CD4-positive, alpha-beta T cell treated with Interleukin-10 for 1 hour (primary cell): Measurements from ENCODE around the gene NGEF.
"Not testable (repeated sequence)": the region's sequence is repeated elsewhere in the genome, so short reads cannot be mapped to it uniquely, and the experiment has no call there.

Source experiments
- DNase-seq: peaks from one replicate; pipeline ENCODE4 v3.0.0-alpha.2; 2020

Gene NGEF

DNA sequence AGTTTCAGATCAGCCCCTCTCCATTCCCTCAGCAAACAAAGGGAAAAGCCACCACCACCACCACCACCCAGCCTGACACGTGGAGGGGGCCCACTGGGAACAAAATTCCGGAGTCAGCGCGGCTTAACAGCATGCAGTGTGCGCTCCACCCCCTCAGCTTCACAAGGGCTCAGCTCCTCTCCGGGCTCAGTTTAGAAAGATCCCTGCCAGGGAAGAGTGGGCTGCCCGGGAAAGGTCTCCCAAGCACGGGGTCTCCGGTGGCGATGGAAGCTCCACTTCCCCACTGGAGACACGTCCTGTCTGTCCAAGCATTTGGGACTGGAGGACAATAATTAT lies 87.3 kb downstream of the NGEF start:
- no peak for DNase-seq

DNA sequence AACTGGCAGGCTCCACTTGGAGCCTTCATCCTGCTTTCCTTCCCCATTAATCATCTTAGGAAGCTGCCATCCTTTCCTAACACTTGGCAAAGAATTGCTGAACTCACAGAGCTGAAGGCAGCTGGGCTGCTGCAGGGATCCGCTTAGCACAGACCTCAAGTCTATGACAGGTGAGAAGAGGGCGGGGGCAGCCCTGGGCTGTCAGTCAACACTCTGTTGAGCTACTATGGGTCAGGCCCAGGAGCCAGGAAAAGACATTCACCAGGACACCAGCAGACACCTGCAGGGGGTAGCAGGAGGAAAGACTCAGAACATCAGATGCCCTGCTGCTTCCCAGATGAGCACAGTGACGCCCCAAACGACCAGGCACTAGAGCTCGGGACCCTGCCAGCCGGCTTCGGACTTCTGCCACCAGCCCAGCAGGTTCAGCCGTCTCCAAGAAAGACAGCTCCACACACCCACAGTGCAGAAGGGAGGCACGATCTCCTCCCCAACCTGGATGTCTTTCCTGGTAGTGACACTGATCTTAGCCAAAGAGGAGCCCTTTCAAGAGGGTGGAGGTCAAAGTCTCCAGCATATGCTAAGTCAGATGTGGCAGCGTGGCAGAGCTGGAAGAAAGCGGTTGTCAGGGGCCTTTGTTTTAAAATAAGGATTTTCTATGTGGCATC lies 87.8 kb downstream of the NGEF start:
- DNase-seq = no peak

DNA sequence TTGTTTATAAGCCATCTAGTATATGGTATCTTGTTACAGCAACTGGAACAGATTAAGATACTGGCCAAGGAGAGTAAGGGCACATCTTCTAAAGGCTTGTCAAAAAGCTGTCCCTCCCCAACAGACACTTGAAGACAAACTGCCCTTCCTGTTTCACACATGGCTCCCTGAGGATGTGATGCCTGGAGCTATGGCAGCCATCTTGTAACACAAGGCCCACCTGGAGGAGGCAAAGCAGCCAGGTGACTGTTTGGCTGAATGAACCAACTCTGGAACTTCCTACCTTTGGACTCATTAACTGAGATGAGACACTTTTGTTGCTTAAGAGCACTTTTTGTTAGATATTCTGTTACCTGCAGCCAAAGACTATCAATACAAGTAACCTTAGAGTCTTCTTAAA lies 88.6 kb downstream of the NGEF start:
- DNase-seq = no peak

DNA sequence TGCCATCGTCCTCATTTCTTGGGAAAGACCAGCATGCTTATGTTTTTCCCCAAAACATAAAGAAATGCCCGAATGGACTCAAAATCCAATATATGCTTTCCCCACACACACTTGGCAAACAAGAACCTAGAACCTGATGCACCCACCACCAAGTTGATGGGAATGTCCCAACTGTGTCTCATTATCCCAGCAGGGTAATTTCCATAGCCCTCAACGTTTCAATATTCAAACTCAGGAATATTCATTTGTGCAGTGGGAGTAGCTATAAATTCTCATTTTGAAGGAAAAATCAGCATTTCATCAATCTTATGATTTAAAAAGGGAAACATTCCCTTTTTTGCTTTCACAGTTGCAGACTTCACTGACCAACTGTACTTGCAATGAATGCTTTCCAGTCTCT lies 92.3 kb downstream of the NGEF start:
- no peak for DNase-seq

DNA sequence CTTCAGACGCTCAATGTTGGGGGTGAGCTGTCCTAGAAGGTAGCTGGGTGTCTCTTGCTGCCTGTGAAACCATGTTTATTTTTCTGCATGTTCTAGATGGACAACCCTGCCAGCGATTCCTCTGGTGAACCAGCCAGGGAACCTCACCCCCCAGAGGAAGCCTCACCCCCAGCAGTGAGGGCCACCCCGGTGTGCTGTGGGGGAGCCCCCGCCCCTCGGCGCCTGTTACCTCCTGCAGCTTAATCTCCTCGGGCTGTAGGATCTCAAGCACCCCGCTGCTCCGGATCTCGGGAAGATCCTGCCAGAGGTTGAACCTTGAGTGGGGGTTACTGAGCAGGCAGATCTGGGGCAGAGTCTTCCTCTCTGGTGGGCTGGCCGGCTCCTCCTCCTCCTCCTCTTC lies 93.0 kb downstream of the NGEF start:
- DNase-seq = no peak

DNA sequence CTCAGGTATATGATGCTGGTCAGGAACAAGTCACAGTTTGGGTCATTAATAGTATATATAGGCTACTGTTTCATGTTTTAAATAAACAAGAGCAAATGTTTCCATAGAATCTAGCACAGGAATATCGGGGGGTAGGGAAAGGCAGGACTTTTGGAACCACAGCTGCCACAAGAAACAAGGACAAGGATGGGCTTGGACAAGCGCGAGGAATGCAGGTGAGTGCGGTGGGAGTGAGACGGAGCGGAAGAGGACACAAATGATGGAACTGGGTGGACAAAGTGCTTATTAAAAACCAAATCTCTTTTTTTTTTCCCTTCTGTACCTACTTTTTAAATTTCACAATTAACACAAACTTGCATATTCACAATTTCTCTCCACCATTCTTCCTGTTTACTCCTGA lies 93.9 kb downstream of the NGEF start:
- DNase-seq = no peak

DNA sequence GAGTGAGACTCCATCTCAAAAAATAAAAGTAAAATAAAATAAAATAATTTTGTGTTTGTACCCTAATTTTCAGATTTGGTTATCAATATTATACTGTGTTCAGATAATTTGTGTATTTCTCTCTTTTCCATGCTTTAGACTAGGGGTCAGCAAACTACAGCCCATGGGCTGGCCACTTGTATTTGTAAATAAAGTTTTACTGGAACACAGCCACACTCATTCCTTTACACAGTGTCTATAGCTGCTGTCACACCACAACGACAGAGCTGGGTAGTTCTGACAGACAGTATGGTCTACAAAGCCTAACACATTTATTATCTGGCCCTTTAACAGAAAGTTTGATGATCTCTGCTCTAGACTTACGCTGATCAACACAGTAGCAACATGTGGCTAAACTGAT lies 99.2 kb downstream of the NGEF start:
- DNase-seq = no peak

DNA sequence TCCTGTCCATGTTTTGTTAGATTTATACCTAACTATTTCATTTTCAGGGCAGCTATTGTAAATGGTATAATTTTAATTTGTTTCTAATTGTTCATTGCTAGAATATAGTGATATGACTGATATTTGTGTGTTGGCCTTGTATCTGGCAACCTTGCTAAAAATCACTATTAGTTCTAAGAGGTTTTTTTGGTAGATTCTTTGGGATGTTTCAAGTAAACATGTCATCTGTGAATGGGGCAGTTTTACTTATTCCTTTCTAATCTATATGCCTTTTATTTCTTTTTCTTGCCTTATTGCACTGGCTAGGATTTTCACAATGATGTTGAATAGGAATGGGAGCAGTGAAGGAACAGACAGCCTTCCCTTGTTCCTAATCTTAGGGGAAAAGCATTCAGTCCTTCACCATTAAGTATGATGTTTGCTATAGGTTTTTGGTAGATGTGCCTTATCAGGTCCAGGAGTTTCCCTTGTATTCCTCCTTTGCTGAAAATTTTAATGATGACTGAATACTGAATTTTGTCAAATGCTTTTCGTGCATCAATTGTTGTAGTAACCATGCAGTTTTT lies 101.3 kb downstream of the NGEF start:
- DNase-seq = no peak

DNA sequence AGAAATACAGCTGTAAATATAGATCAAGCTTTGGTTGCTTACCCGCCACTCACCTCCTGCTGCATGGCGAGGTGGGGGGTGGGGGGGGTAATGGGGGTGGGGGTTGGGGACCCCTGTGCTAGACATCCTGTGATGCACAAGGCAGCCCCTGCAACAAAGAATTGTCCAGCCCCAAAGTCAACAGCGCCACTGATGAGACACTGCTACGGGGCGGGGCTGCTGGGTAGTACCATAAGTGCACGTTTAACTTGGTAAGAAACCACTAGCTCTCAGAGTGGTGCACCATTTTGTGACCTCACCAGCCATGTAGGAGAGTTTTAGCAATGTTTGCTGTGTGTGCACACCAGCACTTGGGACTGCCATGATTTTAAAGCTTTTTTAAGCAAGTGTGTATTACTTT lies 102.7 kb downstream of the NGEF start:
- no peak for DNase-seq

DNA sequence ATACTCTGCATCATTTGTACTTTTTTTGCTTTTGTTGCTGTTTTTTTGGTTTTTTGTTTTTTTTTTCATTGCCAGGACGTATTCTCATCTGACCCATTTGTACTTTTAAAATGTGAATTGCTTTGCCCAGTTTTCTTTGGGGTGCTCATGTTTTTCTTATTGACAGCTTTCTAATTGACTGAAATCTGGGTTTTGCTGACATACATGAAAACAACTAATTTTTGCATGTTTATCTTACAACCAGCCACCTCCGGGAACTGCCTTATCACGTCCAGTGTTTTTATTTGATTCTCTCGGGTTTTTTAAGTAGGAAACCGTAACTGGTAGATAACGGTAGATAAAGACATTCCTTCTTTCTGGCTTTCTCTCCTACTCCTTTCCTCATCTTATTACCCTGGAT lies 104.4 kb downstream of the NGEF start:
- no peak for DNase-seq

DNA sequence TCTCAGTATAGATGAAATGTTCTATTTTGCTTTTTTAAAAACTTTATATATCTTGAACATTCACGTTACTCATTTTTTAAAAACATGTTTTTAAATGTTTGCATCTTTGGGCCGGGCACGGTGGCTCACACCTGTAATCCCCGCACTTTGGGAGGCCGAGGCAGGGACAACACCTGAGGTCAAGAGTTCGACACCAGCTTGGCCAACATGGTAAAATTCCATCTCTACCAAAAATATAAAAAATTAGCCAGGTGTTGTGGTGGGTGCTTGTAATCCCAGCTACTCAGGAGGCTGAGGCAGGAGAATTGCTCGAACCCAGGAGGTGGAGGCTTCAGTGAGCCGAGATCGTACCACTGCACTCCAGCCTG lies 105.4 kb downstream of the NGEF start:
- DNase-seq = not testable (repeated sequence)

DNA sequence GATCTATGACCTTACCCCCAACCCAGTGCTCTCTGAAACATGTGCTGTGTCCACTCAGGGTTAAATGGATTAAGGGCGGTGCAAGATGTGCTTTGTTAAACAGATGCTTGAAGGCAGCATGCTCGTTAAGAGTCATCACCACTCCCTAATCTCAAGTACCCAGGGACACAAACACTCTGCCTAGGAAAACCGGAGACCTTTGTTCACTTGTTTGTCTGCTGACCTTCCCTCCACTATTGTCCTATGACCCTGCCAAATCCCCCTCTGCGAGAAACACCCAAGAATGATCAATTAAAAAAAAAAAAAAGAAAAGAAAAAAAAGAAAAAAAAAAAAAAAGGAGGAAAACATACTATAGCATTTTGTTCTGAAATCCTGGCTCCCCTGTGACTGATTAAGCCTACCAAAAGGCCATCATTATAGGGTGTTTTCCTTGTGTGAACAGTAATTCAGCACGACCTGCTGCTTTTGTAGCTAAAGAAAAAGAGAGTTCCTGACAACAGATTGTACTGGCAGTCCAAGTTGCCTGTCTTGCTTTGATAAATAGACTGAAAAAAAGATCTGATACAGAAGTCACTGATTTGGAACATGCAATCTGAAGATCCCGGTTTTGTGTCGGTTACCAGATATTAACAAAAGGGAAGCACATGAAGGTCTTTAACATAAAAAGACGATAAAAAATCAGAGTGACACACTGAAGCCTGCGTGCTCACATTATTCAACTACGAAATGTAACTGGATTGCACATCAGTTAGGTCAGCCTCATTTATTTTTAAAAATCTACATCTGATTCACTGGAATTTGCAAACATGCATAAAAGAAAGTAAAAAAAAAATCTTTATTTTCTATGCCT lies 106.0 kb downstream of the NGEF start:
- not testable (repeated sequence) for DNase-seq

DNA sequence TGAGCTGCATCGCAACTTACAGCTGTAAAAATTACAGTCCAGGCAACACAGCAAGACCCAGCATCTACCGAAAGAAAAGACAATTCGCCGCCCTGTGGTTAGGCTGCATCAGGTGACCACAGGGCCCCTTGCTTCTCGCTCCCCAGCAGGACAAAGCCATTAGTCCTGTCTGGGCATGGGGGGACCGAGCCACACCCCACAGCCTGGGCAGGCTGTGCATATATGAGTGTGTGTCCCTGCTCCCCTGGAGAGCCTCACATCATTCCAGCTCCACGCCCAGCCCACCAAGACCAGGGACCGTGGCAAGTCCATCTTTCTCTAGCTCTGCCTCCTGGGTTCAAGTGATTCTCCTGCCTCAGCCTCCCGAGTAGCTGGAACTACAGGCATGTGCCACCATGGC lies 109.1 kb downstream of the NGEF start:
- no peak for DNase-seq

DNA sequence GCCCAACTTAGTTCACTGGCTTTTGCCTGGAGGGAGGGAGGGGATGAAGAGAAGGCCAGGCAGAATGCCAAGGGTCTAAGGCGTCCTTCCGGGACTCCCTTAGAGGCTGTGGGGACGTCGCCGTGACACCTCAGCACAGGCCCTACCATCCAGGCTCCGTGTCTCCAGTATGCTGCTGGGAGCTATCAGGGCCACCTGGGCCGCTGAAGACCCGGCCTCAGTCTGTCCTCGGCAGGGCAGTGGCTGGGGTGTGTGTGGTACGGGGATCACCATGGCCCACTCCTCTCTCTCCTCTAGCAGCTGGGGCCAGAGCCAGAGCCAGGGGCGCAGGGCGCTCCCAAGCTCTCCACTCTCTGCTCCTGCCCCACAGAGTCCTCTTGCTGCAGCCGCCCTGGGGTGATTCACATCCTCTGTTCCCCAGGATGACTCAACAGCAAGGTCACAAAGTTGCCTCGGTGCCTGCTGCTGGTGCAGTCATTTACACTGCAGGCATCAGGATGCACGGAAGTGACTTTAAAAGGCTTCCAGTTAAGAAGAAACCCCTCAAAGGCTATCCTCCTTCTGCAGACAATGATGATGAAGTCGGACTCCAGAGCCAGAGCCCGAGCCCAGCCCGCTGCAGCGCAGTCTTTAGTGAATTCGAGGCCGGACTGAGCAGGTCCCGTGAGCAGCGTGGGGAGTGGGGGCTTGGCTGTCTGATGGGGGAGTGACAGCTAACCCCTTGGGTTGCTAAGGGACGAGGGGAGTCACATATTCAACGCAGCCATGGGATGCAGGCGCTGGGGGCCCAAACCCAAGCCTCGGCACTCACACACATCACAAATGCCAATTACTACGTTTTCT lies 111.1 kb downstream of the NGEF start:
- no peak for DNase-seq

DNA sequence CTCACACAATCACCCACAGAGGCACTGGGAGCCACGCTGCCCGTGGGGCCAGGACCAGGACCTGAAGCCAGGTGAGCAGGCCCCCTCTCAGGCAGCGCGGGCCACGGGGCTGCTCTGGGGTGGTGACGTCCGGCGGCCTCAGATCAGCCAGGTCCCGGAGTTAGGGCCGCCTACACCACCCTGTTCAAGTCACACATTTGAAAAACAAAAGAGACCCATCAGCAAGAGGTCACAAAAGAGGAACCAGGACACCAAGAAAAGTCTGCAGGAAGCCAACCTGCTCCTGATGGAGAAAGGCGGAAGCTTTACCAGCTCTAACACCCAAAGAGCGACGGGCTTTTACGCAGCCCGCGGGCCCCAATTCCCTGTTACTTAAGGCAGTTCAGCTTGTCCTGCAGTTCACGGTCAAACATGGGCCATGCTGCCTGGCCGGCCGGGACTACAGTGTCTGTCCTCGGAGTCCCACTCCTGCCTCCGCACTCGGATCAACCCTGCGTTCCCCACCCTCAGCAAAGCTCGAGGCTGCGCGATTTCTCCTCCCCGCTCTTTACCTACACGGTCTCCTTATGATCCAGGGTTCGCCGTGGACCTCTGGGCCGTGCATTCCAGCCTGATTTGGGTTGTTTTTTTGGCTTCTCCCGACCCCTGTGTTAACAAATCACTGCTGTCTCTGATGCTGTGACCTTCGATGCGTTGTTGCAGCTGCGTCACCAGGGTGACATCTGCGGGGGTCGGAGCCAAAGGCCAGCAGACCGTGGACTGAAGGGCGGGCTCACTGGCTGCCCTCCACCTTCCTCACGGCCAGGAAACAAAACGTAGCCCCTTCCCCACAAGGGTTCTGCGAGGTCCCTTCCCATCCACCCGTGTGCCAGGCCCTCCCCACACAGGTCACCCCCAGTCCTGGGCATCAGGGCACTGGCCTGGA lies 112.0 kb downstream of the NGEF start:
- no peak for DNase-seq

DNA sequence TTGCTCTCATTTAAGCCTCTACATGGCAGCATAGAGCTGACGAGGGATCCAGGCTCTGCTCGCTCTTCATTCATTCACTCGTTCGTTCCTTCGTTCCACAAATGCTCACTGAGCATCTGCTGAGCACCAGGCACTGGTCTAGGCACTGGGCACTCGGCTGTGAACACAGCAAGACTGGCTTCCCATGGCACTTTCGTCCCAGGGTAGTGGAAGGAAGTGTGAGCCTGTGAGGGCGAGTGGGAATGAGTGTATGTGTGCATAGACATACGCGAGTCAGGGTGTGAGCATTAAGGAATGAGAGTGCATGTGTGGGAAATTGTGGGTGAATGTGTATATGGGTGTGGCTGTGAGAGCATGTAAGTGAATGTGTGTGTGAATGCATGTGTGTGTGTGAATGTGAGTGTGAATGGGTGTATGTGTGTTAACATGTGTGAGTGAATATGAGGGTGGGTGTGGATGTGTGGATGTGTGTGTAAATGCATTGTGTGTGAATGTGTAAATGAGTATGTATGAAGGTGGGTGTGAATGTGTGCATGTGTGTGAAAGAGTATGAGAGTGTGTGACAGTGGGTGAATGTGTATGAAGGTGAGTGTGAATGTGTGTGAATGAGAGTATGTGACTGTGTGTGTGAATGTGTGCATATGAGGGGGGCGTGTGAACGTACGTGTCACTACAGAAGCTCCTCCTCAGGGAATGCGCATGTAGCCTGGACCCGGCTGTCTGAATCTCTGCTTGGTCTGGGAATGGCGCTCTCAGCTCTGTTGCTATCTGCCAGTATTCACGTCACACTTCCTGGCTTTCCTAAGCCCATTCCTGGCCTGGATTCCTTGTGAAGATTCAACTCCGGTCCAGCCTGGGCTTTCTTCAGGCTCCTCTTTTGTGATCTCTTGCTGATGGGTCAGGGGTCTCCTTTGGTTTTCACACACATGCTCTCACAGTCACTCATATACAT lies 114.2 kb downstream of the NGEF start:
- DNase-seq = no peak

DNA sequence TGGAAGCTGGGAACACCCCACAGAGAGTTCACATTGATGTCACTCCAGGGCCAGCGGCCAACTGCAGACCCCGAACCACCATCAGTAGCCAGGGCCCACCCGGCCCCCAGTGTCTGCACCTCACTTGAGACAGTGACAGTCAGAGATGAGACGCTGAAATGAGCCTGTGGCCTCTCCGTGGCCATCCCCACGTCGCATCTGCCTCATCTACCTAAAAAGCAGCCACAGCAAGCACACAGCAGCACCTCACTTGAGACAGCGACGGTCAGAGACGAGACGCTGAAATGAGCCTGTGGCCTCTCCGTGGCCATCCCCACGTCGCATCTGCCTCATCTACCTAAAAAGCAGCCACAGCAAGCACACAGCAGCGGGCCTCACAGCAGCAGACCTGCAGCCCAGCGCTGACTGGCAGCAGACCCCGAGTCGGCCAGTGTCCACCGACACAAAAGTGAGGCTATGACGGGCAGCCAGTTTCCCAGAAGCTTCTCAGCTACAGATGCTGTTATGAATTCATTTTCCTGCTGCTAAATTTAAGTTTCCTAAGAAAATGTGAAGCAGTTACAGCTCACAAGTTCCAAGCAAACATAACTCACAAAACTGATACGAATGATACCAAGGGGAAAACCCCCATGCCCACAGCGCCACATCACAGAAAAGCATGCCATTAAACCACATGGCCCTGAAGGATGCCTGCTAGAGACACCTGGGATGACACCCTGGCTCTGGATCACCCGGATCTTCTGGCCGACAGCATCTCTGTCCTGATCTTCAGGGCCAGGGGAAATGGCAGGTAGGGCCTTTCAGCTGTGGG lies 115.3 kb downstream of the NGEF start:
- no peak for DNase-seq

DNA sequence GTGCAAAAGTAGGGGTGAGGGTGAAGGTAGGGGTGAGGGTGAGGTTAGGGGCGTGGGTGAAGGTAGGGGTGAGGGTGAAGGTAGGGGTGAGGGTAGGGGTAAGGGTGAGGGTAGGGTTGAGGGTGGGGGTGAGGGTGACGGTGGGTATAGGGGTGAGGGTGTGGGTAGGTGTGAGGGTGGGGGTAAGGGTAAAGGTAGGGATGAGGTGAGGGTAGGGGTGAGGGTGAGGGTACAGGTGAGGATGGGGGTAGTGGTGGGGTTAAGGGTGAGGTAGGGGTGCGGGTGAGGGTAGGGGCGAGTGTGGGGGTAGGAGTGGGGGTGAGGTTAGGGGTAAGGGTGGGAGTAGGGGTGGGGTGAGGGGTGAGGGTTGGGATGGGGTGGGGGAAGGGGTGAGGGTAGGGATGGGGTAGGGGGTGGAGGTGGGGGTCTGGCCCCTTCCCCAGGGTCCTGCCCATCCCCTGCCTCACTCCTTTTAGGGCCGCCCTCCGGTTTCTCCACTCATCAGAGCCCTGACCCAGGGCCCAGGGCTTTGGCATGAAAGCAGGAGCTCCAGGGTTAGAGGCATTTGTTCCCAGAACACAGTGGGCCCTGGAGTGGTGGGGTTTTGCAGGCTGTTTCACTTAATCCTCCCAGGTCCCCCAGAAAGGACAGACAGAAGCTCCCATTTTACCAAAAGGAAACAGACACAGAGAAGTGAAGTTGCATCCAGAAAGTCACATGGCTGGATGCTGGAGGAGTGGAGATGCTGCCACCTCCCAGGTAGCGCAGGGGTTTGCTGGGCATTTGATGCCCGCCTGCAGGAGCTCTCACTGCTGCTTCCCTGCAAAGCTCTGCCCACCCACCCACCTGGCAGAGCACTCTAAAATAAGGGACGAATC lies 116.1 kb downstream of the NGEF start:
- no peak for DNase-seq

DNA sequence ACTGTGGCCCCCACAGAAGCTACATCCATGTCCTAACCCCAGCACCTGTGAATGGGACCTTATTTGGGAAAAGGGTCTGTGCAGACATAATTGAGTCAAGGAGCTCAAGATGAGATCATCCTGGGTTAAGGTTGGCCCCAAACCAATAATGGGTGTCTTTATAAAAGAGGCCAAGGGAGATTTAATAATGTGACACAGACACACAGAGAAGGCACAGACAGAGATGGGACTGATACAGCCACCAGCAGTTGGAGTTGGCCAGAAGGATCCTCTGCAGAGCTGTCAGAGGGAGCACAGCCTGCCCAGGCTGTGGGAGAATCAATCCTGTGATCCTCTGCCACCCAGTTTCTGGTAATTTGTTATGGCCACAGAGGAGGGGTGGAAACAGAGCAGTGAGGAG lies 116.9 kb downstream of the NGEF start:
- no peak for DNase-seq
